ENCODE measurements around the gene NXT2. TPM values are rescaled to one million over a fixed set of nuclear protein-coding genes. Genes with fewer than 3 reads are reported as not detected.

The NXT2 gene
- total RNA-seq = 1 to 10 TPM; 4.1 to 6.5 (median 4.4) TPM
- long read RNA-seq = 0 reads

DNA sequence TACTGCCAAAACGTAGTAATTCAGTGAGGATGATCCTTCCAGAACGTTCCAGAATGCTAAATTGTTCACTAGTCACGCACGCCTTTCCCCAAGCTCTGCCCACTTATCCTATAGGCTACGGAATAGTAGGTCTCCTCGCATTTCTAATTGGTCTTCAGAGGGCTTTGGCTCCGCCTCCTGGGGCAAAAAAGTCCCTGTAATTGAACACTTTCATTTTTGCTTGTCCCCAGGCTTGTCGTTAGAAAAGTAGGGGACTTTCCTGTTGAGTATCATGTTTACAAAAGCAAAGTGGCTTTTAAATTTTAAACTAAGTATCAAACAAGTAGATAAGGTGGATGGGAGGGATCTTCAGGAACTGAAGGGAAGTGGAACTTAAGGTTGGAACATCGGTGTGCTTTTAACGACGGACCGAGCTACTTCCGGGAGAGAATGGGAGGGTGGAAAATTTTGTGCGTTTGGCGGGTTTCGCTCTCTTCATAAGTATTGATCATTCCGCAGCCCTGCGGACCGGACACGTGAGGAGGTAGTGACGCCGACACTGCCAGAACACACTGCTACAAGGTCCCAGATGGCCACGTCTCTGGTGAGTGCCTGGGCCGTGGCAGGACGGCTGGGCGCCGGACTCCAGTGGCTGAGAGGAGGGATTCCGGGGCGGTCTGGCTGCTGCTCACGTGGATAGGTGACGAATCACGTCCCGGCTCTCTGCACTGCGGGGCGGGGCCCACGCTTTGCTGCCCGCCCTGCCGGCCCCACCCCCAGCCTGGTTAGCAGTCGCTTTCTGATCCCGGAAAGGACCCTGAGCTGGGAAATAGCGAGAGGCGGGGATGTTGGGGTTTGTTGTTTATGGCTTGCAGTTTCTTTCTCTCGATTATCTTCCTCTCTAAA is at the start of gene NXT2:
Gene NXT2 (plus strand): TSS at position 406 of the 885 bp plus-strand sequence. CDS start 163 bp downstream, at position 569.
- TF ChIP-seq, protein P1, sequence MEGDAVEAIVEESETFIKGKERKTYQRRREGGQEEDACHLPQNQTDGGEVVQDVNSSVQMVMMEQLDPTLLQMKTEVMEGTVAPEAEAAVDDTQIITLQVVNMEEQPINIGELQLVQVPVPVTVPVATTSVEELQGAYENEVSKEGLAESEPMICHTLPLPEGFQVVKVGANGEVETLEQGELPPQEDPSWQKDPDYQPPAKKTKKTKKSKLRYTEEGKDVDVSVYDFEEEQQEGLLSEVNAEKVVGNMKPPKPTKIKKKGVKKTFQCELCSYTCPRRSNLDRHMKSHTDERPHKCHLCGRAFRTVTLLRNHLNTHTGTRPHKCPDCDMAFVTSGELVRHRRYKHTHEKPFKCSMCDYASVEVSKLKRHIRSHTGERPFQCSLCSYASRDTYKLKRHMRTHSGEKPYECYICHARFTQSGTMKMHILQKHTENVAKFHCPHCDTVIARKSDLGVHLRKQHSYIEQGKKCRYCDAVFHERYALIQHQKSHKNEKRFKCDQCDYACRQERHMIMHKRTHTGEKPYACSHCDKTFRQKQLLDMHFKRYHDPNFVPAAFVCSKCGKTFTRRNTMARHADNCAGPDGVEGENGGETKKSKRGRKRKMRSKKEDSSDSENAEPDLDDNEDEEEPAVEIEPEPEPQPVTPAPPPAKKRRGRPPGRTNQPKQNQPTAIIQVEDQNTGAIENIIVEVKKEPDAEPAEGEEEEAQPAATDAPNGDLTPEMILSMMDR (IDR thresholded peaks at IDR 0.05) = no peak
- peak; percentile 69 for TF ChIP-seq POLR2A (IDR thresholded peaks at IDR 0.05)
- Histone ChIP-seq H3K36me3 (no peaks in the 10 kb centered on the region), H3K27me3 (peaks cover 0 to 7% of the 10 kb centered on the region in 2 donors), H3K4me1 (no peaks in the 10 kb centered on the region), H3K4me3 (peak within 1 kb of the TSS; percentile 36 to 60 (median 46)), H3K27ac (peak within 1 kb of the TSS; percentile 75 to 92 (median 83)), H3K9me3 (no peaks in the 10 kb centered on the region)
- intact Hi-C loops (cut with DNase I) = no loop called here
- ATAC-seq (peak; percentile 99 to 100 (median 100)), DNase-seq (peak; percentile 92 to 95 (median 93))
- 26% methylated on average over 34 of the region's 43 CpGs for WGBS (ENCODE audit: insufficient coverage, low coverage, low lambda C conversion rate, missing lambda C conversion rate)

DNA sequence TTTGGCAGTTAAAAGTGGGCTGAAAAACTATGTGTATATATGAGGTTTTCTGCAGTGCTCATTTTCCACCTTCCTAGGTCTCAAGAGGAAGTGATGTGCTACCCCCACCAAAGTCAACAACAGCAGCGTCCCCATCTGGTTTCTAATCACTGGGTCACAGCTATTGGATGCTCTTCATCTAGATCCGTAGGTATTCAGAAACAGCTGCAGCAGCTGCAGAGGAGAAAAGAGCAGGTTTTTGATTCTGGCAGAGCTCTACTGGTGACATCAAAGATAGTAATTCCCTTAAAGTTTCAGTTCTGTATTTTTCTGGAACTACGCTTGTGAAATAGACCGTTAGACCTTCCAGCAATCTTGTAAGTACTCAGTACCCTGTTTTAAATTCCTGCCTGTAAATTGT is 49.0 kb upstream of the NXT2 start:
- H3K27me3 ChIP-seq = peaks cover 0 to 4% of the 10 kb centered on the region in 2 donors
- 29% methylated on average over 4 of the region's 4 CpGs for WGBS (ENCODE audit: insufficient coverage, low coverage, low lambda C conversion rate, missing lambda C conversion rate)
- H3K4me1 ChIP-seq = no peaks in the 10 kb centered on the region
- no peak for DNase-seq
- ATAC-seq = no peak
- intact Hi-C loops (cut with DNase I) = no loop called here
- no peak overlapping the region for H3K4me3 ChIP-seq
- TF ChIP-seq, protein P1 (IDR thresholded peaks at IDR 0.05) = no peak
- no peak for TF ChIP-seq POLR2A (IDR thresholded peaks at IDR 0.05)
- no peaks in the 10 kb centered on the region for H3K9me3 ChIP-seq
- H3K36me3 ChIP-seq = no peaks in the 10 kb centered on the region
- no peak overlapping the region for H3K27ac ChIP-seq

DNA sequence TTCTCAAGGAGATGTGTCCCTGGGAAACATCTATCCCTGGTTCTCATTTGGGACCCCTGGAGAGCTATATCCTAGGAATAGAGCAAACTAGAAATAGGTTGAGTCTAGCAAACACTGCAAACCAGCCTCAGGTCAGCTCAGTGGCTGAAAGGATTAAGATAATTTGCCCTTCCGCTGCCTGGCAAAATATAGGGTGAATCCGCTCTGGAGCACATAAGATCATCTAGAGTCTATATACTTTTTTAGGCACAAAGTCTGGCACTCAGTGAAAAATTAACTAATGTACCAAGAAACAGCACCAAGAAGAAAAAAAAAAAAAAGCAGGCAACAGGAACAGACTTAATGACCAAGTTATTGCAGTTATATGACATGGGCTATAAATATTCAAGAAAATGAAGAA is 47.5 kb upstream of the NXT2 start:
- no peak for TF ChIP-seq POLR2A (IDR thresholded peaks at IDR 0.05)
- TF ChIP-seq, protein P1 (IDR thresholded peaks at IDR 0.05) = no peak
- Histone ChIP-seq H3K4me1 (no peaks in the 10 kb centered on the region), H3K27ac (no peak overlapping the region), H3K27me3 (peaks cover 0 to under 1% of the 10 kb centered on the region in 2 donors), H3K4me3 (no peak overlapping the region), H3K36me3 (no peaks in the 10 kb centered on the region), H3K9me3 (no peaks in the 10 kb centered on the region)
- ATAC-seq = no peak
- intact Hi-C loops (cut with DNase I) = no loop called here
- no peak for DNase-seq
- WGBS (ENCODE audit: insufficient coverage, low coverage, low lambda C conversion rate, missing lambda C conversion rate) = 53% methylated on average over 2 of the region's 2 CpGs

DNA sequence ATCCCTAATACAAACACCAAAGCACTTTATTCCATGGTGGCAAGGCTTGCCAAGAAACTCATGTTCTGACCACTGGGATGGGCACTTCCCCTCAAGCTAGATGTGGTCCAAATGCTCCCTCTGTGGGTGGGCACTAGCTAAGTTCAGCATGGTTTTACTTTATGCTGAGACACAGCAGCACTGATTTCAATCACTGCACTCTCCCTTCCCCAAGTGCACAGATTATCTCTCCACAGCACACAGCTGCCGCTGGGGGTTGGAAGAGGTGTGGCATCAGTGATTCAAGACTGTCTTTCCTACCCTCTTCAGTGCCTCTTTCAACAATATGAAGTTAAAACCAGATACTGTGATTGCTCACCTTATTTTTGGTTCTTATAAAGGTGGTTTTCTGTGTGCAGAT is 38.2 kb upstream of the NXT2 start:
- no peaks in the 10 kb centered on the region for H3K4me1 ChIP-seq
- no peak for DNase-seq
- H3K36me3 ChIP-seq = no peaks in the 10 kb centered on the region
- ATAC-seq = no peak
- peaks cover 6 to 25% of the 10 kb centered on the region in 2 donors for H3K27me3 ChIP-seq
- intact Hi-C loops (cut with DNase I) = loop anchor here in 1 of 2 donors (10.0 kb wide), 1 partner anchor 126 kb away; the partner anchor contains the start of gene KCNE5
- H3K9me3 ChIP-seq = no peaks in the 10 kb centered on the region
- WGBS (ENCODE audit: insufficient coverage, low coverage, low lambda C conversion rate, missing lambda C conversion rate) = 50% methylated on average over 1 of the region's 1 CpG
- H3K27ac ChIP-seq = no peak overlapping the region
- no peak overlapping the region for H3K4me3 ChIP-seq
- TF ChIP-seq, protein P1 (IDR thresholded peaks at IDR 0.05) = no peak
- TF ChIP-seq POLR2A (IDR thresholded peaks at IDR 0.05) = no peak
